Measurements from ENCODE around the gene CPNE4.

The CPNE4 gene

DNA sequence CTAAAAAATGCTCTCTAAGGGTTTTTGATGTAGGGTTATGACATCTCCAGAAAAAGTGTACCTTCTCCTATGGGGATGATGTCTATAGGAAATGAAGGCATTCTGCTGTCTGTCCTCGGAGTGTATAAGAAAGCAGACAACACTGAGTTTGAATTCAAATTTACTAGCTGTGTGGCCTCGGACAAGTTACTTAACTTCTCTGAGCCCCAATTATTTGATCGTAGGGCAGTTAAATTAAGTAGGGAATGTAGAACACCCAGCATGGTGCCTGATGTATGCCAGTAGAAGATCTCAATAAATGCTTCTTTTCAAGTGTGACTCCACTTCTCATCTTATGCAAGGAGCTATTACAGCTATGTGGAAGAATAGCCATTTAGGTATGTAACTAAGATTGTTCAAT lies 184.6 kb downstream of the CPNE4 start:
- Histone ChIP-seq H3K9ac (no peak overlapping the region), H2AFZ (ENCODE audit: low read depth) (no peak overlapping the region), H3K79me2 (ENCODE audit: insufficient read depth, low read depth) (no peaks in the 10 kb centered on the region), H3K4me3 (IDR thresholded peaks at IDR 0.05; ENCODE audit: insufficient read depth, low read depth, low read length) (no peak overlapping the region), H3K4me2 (no peak overlapping the region), H3K4me1 (ENCODE audit: low read depth, poor library complexity, severe bottlenecking) (peaks cover 4% of the 10 kb centered on the region), H3K27ac (no peak overlapping the region), H3K36me3 (ENCODE audit: insufficient read depth) (no peaks in the 10 kb centered on the region), H3K27me3 (ENCODE audit: insufficient read depth, low read depth) (no peaks in the 10 kb centered on the region), H4K20me1 (ENCODE audit: insufficient read depth) (no peaks in the 10 kb centered on the region; the same call in 1 of the 2 replicates)
- TF ChIP-seq, protein P1, sequence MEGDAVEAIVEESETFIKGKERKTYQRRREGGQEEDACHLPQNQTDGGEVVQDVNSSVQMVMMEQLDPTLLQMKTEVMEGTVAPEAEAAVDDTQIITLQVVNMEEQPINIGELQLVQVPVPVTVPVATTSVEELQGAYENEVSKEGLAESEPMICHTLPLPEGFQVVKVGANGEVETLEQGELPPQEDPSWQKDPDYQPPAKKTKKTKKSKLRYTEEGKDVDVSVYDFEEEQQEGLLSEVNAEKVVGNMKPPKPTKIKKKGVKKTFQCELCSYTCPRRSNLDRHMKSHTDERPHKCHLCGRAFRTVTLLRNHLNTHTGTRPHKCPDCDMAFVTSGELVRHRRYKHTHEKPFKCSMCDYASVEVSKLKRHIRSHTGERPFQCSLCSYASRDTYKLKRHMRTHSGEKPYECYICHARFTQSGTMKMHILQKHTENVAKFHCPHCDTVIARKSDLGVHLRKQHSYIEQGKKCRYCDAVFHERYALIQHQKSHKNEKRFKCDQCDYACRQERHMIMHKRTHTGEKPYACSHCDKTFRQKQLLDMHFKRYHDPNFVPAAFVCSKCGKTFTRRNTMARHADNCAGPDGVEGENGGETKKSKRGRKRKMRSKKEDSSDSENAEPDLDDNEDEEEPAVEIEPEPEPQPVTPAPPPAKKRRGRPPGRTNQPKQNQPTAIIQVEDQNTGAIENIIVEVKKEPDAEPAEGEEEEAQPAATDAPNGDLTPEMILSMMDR (conservative IDR thresholded peaks at IDR 0.05; ENCODE audit: low read depth, low read length): no peak

DNA sequence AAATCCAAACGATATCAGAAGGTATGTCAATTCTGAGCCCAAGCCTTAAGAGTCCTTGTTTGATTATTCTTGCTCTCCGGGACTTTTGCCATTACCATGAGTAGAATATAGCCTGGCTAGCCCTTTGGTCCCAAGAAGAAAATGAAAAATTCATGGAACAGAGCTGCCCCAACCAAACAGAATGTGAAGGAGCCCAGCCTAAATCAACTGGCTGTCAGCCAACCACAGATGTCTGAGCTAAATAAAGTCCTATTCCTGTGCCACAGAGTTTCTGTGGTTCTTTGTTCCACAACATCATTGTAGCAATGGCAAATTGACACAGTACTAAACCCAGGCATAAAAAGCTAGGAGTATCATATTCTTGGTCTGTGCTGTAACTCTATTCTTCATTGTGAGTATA lies 185.2 kb downstream of the CPNE4 start:
- Histone ChIP-seq H3K4me3 (IDR thresholded peaks at IDR 0.05; ENCODE audit: insufficient read depth, low read depth, low read length) (no peak overlapping the region), H3K79me2 (ENCODE audit: insufficient read depth, low read depth) (no peaks in the 10 kb centered on the region), H3K27me3 (ENCODE audit: insufficient read depth, low read depth) (no peaks in the 10 kb centered on the region), H4K20me1 (ENCODE audit: insufficient read depth) (no peaks in the 10 kb centered on the region; the same call in 1 of the 2 replicates), H3K4me1 (ENCODE audit: low read depth, poor library complexity, severe bottlenecking) (peaks cover 4% of the 10 kb centered on the region), H3K36me3 (ENCODE audit: insufficient read depth) (no peaks in the 10 kb centered on the region), H3K27ac (no peak overlapping the region), H3K9ac (no peak overlapping the region), H2AFZ (ENCODE audit: low read depth) (no peak overlapping the region), H3K4me2 (no peak overlapping the region)
- TF ChIP-seq, protein P1 (conservative IDR thresholded peaks at IDR 0.05; ENCODE audit: low read depth, low read length): no peak

DNA sequence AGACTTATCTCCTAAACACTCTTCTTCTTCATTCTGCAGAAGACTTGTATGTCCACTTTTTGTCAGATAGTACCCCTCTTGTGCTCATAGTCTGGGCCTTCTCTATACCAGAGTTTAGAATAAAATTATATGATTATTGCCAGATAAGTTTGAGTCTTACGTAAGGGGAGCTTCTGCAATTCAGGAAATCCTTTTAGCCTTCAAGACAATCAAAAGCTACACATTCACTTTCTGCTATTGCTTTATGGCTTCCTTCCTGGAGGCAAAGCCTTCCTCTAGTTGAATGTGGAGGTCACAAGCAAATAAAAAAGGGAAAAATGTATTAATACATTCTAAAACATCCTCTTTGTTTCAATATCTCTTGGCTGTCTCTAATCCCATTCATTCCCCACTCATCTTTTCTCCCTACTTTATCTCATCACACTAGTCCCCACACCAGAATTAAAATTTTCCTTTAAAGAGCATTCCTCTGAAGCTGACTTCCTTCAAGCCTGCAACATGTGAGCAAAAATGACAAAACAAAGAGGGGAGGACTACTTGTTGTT lies 186.8 kb downstream of the CPNE4 start:
- Histone ChIP-seq H3K4me2 (no peak overlapping the region), H4K20me1 (ENCODE audit: insufficient read depth) (no peaks in the 10 kb centered on the region; the same call in 1 of the 2 replicates), H3K27me3 (ENCODE audit: insufficient read depth, low read depth) (no peaks in the 10 kb centered on the region), H3K36me3 (ENCODE audit: insufficient read depth) (no peaks in the 10 kb centered on the region), H3K79me2 (ENCODE audit: insufficient read depth, low read depth) (no peaks in the 10 kb centered on the region), H3K4me3 (IDR thresholded peaks at IDR 0.05; ENCODE audit: insufficient read depth, low read depth, low read length) (no peak overlapping the region), H3K4me1 (ENCODE audit: low read depth, poor library complexity, severe bottlenecking) (peaks cover 4% of the 10 kb centered on the region), H2AFZ (ENCODE audit: low read depth) (no peak overlapping the region), H3K9ac (no peak overlapping the region), H3K27ac (no peak overlapping the region)
- TF ChIP-seq, protein P1 (conservative IDR thresholded peaks at IDR 0.05; ENCODE audit: low read depth, low read length): no peak

DNA sequence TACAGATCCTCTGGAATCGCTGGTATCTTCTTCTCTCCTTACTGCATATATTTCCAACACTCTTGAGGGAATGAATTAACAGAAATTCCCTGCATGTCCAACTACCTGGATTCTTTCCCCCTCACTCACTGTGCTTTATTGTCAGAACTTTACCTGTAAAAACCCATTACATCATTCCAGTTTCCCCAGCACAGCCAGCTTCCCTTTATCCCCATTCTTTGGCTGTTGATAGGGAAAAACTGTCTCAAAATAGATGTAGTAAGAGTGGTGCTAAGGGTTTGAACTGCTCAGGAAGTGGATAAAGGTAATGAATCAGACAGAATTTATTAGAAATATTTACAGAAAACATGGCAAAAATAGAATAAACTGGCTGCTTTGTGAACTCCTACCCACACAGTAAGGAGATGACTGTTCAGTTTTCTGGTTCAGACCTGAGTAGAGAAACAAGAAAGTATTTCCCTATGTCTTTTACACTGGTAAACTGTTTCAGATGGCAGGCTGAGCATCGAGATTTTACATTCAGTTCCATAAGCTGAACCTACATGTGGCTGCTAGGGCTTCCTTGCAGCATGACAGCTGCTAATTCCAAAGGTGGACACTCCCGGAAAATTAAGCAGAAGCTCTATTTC lies 188.4 kb downstream of the CPNE4 start:
- Histone ChIP-seq H3K4me1 (ENCODE audit: low read depth, poor library complexity, severe bottlenecking) (peaks cover 4% of the 10 kb centered on the region), H3K9ac (no peak overlapping the region), H4K20me1 (ENCODE audit: insufficient read depth) (no peaks in the 10 kb centered on the region; the same call in 1 of the 2 replicates), H2AFZ (ENCODE audit: low read depth) (no peak overlapping the region), H3K79me2 (ENCODE audit: insufficient read depth, low read depth) (no peaks in the 10 kb centered on the region), H3K36me3 (ENCODE audit: insufficient read depth) (no peaks in the 10 kb centered on the region), H3K4me2 (no peak overlapping the region), H3K27me3 (ENCODE audit: insufficient read depth, low read depth) (no peaks in the 10 kb centered on the region), H3K27ac (no peak overlapping the region), H3K4me3 (IDR thresholded peaks at IDR 0.05; ENCODE audit: insufficient read depth, low read depth, low read length) (no peak overlapping the region)
- TF ChIP-seq, protein P1 (conservative IDR thresholded peaks at IDR 0.05; ENCODE audit: low read depth, low read length): no peak

Data from KMS-11 (cell line).